Dedifferentiated amniotic fluid mesenchymal stem cell (primary cell): ENCODE data around the gene TOGARAM2.
"Not testable (repeated sequence)": the region's sequence is repeated elsewhere in the genome, so short reads cannot be mapped to it uniquely, and the experiment has no call there.

ENCODE experiments used
- DNase-seq: peaks from one replicate; pipeline ENCODE4 v3.0.0-alpha.2; 2016; ENCODE audit errors: extremely low spot score

The TOGARAM2 gene

DNA sequence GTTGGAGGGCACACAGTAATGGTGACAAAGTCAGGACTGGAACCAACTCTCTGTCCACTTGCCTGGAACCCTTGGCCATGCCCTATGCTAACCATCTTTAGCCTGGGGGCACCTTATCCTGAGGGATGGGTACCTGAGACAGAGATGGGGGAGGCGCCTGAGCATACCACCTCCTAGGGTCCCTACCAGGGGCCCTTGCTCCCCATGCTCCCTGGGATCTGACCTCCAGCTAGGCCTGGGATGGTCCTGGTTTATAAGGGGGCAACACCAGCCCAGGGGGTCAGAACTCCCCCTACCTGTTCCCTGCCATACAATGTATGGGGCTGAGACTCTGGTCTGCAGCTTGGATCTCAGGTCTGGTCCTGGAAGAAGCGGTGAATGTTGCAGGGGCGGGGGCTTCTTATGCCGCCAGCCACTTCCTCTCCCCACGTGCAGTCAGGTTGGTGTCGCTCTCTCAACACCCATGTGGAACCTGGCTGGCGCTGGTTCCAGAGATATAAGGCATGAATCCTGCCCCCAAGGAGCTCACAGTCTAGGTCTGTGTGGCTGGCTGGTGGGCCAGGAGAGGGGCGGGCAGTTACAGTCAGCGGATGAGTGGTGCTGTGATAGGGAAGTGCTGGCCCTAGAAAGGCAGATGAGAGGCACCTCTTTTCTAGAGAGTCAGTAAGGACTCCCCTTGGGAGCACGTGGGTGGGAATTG is 3.8 kb upstream of the TOGARAM2 start:
- no peak for DNase-seq

DNA sequence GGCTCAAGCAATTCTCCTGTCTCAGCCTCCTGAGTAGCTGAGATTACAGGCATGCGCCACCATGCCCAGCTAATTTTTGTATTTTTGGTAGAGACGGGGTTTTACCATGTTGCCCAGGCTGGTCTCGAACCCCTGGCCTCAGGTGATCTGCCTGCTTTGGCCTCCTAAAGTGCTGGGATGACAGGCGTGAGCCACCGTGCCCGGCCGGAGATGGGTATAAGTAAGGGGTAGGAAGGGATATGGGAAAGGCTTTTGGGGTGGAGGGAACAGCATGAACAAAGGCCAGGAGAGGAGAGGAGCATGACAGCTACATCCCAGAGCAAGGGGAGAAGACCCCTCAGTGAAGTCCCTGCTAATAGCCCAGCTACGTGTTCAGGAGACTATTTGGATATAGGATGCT is 3.1 kb upstream of the TOGARAM2 start:
- not testable (repeated sequence) for DNase-seq

DNA sequence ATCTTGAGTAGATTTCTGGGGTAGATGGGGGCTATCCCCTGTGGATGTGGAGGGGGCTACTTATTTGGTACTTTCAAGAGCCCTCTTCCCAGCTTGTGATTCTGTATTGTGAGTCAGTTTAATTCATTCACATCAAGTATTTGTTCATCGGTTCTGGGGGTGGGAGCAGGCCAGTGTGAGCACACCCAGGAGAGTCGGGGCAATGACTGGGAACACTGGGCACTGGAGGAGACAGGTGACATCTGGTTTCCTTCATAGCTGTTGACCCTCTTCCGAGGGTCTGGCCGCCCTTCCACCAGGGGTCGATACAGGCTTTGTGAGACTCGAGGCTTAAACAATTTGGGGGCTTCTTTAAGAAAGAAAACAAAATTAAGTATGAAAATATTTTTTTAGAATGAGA is 2.5 kb upstream of the TOGARAM2 start:
- no peak for DNase-seq

DNA sequence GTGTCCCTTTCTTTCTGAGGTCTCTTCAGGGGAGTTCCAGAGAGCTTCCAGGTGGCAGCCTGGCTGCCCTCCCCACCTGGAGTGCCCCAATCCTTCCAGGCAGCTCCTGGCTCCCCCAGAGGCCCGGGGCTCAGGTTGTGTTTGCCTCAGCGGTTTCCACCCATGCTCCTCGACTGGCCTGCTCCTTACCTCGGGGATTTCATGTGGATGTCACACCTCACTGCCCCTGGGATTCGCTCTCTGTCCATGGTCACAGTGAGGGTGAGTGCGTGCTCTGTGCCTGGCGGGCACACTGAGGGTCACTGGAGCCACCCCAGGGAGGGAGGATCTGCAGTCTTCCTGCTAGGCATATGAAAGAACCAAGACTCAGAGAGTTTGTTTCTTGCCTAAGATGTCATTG is 2.1 kb upstream of the TOGARAM2 start:
- DNase-seq, result no peak

DNA sequence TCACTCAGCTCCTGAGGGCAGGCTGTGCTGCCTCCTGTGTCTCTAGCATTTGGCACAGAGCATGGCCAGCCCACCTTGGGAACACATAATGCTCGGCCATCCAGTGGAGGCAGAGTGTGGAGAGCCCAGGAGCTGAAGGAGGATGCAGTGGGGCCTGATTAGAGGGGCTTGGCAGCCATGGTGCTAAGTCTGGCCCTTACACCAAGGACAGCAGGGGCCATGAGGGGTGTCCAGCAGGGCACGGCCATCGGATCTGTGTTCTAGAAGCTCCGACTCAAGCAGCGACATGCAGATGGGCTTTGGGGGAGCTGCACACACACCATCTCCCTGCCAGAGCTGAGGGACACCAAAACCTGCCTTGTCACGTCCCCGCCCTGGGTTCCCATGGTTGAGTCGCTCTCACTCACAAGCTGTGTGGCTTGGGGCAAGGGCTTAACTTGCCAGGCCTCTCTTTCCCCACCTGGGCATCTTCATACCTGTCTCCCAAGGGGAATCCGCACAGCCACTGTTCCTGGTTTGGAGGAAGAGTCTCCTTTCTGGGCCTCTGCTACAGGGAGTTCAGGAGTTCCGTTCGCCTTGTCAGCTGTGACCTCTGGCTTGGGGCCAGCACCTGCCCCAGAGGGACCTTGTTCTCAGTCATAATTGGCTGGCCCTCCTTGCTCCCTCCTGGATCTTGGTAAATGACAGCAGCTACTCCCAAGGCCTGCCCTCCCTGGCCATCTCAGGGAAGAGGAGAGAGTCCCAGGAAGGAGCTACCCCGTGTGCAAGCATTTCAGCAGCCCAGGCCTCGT is 1.3 kb upstream of the TOGARAM2 start:
- no peak for DNase-seq

DNA sequence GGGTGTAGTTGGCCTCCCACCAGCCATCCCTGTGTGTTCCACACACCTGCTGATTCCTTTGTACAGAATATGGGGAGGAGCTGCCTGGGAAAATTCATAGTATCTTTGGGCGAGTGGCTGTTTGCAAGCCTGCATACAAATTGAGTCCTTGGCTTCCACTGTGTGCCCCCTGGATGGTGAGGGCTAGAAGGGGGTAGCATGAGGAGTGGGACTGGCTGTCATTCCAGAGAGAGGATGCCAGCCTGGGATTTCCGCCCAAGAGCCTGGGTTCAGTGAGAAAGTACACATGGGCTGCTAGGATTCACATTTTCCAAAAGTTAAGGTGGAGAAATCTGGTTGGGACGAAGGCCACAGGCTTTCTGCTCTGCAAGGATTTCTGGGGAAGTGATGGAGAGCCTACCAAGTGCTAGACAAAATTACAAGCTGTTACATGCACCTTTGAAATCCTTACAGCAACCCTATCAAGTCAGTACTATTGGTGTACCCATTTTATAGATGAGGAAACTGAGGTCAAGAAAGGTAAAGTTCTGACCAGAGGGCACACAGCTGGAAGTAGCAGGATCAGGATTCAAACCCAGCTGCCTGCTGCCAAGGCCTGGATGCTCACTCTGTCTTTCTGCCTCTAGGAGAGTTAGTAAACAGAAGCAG is 606 bp upstream of the TOGARAM2 start:
- DNase-seq, result no peak

DNA sequence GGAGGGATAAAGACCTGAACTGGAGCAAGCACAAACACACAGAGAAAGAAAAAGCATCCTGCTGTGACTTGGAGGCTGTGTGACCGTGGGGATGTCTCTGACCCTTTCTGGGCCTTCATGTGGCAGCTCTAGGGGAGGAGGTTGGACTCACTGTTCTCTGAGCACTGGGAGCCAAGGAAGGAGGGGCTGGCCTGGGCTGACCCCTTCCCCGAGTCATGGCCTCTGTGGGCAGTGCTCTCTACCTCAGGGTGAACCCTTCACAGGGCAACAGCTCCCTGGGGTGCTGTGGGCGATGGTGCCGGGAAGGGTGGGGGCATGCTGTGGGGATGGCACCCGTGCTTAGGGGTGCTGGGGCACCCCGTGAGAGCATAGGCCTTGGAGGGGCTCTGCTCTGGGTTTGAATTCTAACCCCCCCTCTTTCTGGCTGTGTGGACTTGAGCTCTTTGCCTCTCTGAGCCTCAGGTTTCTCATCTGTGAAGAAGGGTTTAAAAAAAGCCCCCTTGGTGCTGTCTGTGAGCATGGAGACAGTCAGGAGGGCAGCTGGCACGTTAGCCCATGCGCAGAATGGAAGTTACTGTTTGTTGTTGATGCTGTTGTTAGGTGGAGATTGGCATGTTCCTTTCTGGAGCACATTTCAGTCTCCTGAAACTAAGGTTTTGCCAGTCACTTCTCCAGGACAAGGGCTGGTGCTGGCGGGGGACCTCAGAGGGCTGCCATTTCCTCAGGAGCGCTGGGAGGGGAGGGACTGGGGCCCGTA is 700 bp downstream of the TOGARAM2 start:
- DNase-seq, result no peak

DNA sequence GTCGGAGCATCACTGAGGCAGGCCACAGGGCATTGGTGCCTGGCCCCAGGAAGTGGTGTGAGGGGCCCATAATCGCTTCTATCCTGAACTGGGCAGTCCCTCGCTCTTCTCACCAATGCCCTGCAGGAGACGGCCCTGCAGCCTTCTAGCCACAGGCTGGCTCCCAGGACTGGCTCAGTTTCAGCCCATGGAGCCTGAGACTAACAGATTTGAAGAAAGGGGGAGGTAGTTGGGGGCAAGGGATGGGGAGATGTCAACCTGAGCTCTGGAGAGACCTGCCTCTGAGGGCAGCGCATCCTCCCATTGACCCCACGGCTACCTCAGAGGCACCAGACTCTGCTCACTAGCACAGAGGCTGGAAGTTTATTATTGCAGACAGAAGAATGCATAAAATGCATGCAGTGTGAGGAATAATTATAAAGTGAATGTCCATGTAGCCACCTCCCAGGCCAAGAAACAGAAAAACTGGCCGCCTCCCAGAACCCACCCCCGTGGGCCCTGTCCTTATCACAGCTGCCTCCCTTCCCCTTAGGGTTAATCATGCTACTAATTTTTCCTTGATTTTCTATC is 1.4 kb downstream of the TOGARAM2 start:
- DNase-seq, result no peak

DNA sequence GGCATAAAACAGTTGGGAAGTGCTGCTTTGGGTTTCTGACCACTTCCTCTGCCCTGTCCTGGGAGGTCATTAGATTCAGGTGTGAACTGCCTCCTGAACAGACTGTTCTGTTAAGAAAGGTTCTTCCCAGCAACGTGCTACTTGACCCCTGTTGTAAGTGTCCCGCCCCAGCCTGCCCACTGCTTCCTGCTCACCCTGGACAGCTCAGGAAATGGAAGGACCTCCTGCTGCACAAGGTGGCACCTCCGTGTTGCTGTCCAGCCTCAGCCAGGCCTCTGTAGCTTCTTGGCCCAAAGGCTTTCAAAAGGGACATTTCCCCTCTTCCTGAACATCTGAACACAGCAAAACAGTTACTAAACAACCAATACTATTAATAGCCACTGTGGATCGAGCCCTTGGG is 5.3 kb downstream of the TOGARAM2 start:
- no peak for DNase-seq

DNA sequence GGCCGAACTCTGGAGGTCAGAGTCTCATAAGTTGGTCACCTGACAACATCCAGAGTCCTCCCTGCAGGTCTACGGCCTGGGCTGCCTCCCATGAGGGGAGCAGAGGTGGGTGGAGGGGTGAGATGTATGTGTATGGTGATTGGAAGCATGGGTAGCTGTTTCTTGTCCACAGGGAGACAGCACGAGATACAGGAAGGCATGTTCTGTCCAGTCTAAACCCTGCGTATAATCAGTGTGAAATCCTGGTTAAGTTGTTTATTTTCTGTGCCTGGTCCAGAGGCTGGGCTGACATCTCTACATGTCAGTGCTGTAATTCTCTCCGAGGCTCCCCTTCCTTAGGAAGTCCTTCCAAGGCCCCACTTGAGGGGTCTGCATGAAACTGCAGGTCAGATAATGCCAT is 8.9 kb downstream of the TOGARAM2 start:
- DNase-seq, result no peak

DNA sequence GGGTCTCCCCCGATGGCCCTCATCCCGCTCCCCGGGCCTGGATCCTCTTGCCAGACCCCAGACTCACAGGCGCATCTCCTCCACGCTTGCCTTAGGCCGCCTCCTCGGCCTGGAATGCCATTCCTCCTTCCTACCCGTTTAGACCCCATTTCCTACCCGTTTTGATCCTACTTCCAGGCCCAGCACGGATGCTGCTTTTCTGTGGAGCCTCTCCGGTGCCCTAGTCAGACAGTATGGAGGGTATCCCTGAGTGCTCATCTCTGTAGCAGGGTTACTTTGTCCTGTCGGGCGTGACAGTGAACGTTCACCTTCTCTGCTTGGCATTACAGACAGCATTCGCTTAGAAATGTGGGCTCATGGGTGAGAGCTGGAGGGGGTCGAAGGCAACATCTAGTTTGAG is 9.3 kb downstream of the TOGARAM2 start:
- DNase-seq, result no peak

DNA sequence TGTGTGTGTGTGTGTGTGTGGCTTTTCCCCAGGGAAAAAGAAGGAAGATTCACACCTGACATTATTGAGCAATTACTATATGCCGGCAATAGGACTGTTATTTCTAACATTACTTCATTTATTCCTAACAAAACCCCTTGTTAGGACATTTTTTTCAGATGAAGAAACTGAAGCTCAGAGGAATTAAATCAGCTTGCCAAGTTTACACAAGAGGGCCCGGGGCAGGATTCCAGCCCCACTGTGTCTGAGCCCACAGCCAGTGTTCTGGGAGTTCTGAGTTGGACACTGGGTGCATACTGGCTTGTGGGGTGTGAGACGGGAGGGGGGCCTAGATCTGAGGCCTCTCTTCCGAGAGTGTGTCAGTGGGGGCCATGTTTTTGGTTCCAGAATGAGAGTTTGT is 9.9 kb downstream of the TOGARAM2 start:
- peak; percentile 61 for DNase-seq

DNA sequence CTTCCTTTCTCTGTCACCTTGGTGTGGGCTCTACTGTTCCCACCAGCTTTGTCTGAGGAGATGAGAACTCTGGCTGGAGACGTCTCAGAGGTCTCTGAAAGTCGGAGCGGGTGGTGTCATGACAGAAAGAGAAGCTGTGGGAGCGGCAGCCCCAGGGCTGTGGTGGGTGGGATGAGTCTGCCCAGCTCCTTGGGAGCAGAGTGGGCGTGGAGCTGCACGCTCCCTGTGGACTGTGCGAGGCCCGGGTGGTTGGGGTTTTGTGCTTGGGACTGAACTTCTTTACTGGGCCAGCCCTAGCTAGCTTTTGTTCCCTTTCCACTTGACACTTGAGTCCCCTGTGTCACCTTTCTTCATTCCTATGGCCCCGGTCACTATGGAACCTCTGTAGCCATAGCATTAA is 10.4 kb downstream of the TOGARAM2 start:
- DNase-seq, result no peak

DNA sequence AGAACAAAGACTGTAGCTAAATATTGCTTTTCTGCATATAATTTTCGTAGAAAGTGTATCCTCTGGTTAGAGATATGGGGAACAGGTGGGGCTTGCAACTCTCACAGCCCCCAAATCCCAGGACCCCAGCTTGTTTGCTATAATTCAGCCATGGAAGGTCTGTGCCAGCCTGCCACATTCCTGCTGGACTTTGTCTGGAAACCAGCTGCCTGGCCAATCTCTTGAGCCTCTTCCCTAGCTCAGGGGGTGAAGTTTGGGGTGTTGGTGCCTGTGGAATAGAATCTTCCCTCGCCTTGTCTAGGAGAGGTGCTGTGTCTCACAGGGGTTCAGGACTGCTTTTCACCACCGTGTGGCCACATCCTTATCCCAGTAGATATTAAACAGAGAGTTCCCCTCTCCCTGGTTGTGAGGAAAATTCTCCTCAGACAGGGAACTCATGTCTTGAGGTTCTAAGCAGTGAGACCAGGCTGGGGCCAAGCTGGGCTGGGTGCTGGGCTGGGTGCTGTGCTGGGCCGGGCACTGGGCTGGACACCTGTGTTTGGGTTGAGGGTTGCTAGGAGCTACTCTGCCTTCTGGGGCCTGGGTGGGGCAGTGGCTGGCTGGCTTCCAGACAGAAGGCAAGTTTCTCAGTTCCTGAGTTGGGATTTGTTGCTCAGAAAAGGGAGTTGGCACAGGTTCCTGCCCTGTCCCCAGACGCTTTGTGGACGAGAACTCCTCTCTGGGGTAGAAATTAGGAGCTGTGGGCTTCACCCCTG is 12.3 kb downstream of the TOGARAM2 start:
- DNase-seq, result no peak

DNA sequence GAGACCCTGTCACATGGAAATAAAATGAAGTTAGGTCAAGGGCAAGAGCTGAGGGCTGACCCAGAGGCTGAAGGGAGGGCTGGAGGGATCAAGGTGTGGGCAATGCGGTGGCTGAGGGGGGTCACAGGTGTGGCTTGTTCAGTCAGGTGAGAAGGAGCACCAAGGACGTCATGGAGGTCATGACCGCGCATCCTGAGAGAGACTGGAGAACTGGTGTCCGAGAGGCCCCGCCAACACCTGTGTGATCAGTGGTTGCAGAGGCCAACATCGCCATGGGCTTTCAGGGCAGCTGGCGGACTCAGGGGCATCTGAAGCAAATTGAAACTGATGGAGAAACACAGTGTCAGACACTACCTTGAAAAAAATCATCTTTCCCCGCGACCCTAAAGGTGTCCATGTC is 13.0 kb downstream of the TOGARAM2 start:
- no peak for DNase-seq

DNA sequence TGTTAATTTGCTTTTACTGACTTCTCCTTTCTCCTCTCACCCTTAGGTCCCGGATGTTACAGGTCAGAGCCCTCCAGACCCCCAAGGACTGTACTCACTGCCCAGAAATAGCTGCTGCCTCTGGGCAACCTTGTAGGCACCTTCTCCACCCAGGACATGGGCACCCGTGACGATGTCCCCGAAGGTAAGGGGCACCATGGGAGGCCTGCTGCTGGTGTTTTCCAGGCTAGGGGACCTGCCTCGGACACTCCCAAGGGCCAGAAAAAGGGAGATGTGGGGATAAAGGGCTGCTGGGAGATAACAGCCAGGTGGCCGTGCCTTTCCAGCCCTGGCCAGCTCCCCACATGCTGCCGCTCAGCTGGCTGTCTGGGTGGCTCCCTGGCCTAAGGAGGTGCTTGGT is 13.6 kb downstream of the TOGARAM2 start:
- no peak for DNase-seq

DNA sequence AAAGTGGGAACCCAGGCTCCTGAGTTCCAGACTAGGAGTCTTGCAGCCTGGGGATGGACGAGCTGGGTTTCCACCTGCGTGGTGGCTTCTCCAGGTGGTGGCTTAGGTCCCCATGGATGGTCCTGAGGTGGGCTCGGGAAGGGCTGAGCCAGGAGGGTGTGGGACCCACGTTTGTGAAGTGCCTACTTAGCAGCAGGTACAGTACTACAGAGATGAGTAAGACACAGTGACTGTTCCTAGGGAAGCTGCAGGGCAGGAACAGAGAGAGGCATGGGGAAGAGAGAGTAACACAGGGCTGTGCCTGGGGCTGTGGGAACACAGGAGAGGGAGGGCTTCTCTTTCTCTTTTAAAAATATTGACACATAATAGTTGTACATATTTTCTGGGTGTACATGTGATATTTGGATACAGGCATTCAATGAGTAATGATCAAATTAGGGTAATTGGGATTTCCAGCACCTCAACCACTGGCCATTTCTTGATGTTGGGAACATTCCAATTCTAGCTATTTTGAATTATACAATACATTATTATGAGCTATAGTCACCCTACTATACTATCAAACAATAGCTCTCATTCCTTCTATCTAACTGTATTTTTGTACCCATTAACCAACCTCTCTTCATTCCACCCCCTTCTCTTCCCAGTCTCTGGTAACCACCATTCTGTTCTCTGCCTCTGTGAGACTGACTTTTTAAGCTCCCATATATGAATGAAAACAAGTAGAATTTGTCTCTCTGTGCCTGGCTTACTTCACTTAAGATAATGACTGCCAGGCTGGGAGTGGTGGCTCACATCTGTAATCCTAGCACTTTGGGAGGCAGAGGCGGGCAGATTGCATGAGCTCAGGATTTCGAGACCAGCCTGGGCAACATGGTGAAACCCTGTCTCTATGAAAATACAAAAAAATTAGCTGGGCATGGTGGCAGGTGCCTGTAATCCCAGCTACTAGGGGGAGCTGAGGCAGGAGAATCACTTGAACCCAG is 15.0 kb downstream of the TOGARAM2 start:
- DNase-seq, result no peak

DNA sequence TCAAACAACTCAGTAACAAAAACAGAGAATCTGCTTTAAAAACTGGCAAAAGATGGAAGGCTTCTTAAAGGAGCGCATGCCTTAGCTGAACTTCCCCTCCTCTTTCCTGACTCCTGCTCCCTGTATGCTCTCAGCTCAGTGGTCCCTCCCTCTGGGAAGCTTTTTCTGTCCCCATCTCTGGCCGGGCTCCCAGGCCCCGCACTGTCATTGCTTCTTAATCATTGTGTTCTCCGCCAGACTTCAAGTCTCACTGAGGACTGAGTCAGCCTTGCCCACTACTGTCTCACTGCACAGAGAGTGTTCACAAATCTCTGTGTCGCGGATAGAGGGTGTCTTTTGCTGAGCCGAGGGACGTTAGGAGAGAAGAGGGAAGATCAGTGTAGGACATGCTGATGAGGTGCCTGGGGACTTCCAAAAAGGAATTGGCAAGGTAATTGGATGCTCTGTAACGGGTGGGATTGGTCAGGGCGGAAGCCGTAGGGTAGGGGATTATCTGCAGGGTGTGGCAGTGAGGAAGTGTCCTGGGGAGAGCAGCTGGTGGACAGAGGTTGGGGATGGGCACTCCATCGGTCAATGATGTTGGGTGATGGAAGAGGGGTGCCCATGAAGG is 16.2 kb downstream of the TOGARAM2 start:
- no peak for DNase-seq
